ENCODE data around the gene PLPP7. TPM values are rescaled to one million over a fixed set of nuclear protein-coding genes. Genes with fewer than 3 reads are reported as not detected.
"Not testable (repeated sequence)": the region's sequence is repeated elsewhere in the genome, so short reads cannot be mapped to it uniquely, and the experiment has no call there.

PLPP7 gene
- total RNA-seq, 1 experiment from 2014 or later: 6.4 TPM

GRCh38 chr9:131319486-131319885, 30.0 kb downstream of the PLPP7 start:
- DNase-seq (ENCODE audit: low spot score): no peak
- in situ Hi-C loops (cut with HindIII; ENCODE audit: low sequenced_read_pairs): no loop called here

GRCh38 chr9:131320031-131320685, 30.6 kb downstream of the PLPP7 start:
- no peak for DNase-seq (ENCODE audit: low spot score)
- in situ Hi-C loops (cut with HindIII; ENCODE audit: low sequenced_read_pairs): no loop called here

GRCh38 chr9:131323629-131324028, 34.1 kb downstream of the PLPP7 start:
- in situ Hi-C loops (cut with HindIII; ENCODE audit: low sequenced_read_pairs): no loop called here
- no peak for DNase-seq (ENCODE audit: low spot score)

- in situ Hi-C loops (cut with HindIII; ENCODE audit: low sequenced_read_pairs): no loop called here
- no peak for DNase-seq (ENCODE audit: low spot score)
These were observed 35.5 kb downstream of the PLPP7 start for GRCh38 chr9:131324736-131325679.

GRCh38 chr9:131329241-131329641, 39.7 kb downstream of the PLPP7 start:
- in situ Hi-C loops (cut with HindIII; ENCODE audit: low sequenced_read_pairs): no loop called here
- no peak for DNase-seq (ENCODE audit: low spot score)

- in situ Hi-C loops (cut with HindIII; ENCODE audit: low sequenced_read_pairs): no loop called here
- no peak for DNase-seq (ENCODE audit: low spot score)
These were observed 41.5 kb downstream of the PLPP7 start for GRCh38 chr9:131330814-131331600.

GRCh38 chr9:131331996-131332395, 42.5 kb downstream of the PLPP7 start:
- DNase-seq (ENCODE audit: low spot score); in situ Hi-C loops (cut with HindIII; ENCODE audit: low sequenced_read_pairs): not testable (repeated sequence)

GRCh38 chr9:131333771-131334628, 44.5 kb downstream of the PLPP7 start:
- in situ Hi-C loops (cut with HindIII; ENCODE audit: low sequenced_read_pairs): no loop called here
- no peak for DNase-seq (ENCODE audit: low spot score)

- DNase-seq (ENCODE audit: low spot score): no peak
- in situ Hi-C loops (cut with HindIII; ENCODE audit: low sequenced_read_pairs): no loop called here
These were observed 45.3 kb downstream of the PLPP7 start for GRCh38 chr9:131334629-131335367.

GRCh38 chr9:131335368-131335755, 45.8 kb downstream of the PLPP7 start:
- in situ Hi-C loops (cut with HindIII; ENCODE audit: low sequenced_read_pairs): no loop called here
- DNase-seq (ENCODE audit: low spot score): no peak

GRCh38 chr9:131337131-131337848, 47.8 kb downstream of the PLPP7 start:
- DNase-seq (ENCODE audit: low spot score): no peak
- in situ Hi-C loops (cut with HindIII; ENCODE audit: low sequenced_read_pairs): no loop called here

- in situ Hi-C loops (cut with HindIII; ENCODE audit: low sequenced_read_pairs); DNase-seq (ENCODE audit: low spot score): not testable (repeated sequence)
These were observed 49.7 kb downstream of the PLPP7 start for GRCh38 chr9:131339212-131339611.

- in situ Hi-C loops (cut with HindIII; ENCODE audit: low sequenced_read_pairs); DNase-seq (ENCODE audit: low spot score): not testable (repeated sequence)
These were observed 55.5 kb downstream of the PLPP7 start for GRCh38 chr9:131344931-131345535.

GRCh38 chr9:131346559-131346958, 57.0 kb downstream of the PLPP7 start:
- in situ Hi-C loops (cut with HindIII; ENCODE audit: low sequenced_read_pairs): no loop called here
- DNase-seq (ENCODE audit: low spot score): no peak

GRCh38 chr9:131347376-131348020, 58.0 kb downstream of the PLPP7 start:
- in situ Hi-C loops (cut with HindIII; ENCODE audit: low sequenced_read_pairs): no loop called here
- DNase-seq (ENCODE audit: low spot score): no peak

GRCh38 chr9:131348631-131349521, 59.4 kb downstream of the PLPP7 start:
- peak; percentile 19 for DNase-seq (ENCODE audit: low spot score)
- in situ Hi-C loops (cut with HindIII; ENCODE audit: low sequenced_read_pairs): no loop called here

Measured in G401 (cell line).